Measurements from ENCODE around the gene LRRC27. TPM values are rescaled to one million over a fixed set of nuclear protein-coding genes. Genes with fewer than 3 reads are reported as not detected.

Gene LRRC27
- total RNA-seq (2022; extraction: Qiagen RNA extraction), result 5.2 to 6.5 TPM (median 5.7 TPM) in 5 replicates

DNA sequence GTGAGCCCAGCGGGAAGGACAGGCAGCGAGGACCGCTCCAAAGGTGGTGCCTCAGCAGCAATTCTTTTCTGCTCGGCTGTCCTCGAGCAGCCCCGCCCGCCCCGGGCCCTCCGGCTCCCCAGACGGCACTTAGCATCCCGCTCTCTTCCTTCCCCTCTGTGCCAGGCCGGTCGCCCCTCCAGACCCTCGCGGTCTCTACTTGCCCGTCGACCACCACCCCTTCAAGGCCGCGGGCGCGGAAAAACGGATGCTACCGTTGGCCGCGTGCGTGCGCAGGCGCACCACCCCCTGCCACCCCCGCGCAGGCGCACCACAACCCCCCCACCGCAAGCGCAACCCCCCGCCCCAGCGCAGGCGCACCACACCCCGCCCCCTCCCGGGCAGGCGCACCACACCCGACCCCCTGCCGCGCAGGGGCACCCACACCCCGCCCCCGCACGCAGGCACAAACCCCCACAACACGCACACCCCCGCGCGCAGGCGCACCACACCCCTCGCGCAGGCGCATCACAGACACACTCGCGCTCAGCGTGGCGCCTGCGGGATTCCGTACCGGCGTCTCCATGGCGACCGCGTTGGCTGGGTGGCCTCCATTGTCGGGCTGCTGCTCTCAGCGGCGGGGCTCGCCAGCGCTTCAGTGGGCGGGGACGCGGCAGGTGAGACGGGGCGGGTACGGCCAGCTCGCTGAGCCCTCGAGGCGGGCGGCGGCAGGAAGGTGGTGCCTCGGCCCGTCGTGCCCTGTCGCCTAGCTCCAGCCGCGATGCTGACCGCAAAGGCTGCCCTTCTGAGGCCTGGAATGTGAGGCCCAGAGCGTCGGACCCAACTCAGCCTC, at the start of gene LRRC27:
TSS of gene LRRC27 (plus strand) at position 593 of the 832 bp plus-strand sequence. CDS start 1,332 bp downstream, outside the sequence.

DNA sequence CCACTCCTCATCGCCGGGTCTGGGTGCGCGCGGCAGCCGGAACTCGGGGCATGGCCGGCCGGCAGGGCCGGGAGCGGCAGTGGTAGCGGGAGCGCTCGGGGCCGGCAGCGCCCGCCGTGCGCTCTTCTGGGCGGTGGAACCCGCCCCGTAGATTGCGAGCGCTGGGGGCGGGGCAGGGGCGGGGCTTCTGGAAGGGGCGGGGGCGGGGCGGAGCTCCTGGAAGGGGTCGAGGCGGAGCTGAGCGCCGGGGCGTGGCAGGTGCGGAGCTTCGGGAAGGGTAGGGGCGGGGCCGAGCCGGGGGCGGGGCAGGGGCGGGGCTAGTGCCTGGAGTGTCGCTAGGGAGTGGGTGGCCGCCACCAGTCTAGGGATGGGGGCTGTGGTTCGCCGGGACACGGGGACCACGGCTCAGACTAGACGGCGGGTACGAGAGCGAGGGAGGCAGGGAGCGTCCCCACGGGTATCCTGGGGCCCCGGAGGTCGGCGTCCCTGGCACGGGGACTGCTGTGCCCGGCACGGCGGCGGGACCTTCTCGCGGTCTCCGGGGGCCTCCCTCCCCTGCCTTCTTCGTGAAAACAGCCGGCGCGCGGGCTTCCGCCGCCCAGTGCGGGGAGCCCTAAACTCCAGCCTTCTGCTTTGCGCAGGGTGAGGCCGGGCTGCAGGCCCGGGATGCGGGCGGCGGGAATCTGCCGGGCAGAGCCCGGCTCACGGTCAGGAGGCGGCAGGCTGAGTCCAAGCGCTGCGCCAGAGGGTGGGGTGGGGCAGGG, 24.0 kb upstream of the LRRC27 start, which contains the start of gene STK32C:
TSS of gene STK32C (minus strand) at position 128 of the 764 bp plus-strand sequence. CDS start at position 11, 117 bp downstream.

DNA sequence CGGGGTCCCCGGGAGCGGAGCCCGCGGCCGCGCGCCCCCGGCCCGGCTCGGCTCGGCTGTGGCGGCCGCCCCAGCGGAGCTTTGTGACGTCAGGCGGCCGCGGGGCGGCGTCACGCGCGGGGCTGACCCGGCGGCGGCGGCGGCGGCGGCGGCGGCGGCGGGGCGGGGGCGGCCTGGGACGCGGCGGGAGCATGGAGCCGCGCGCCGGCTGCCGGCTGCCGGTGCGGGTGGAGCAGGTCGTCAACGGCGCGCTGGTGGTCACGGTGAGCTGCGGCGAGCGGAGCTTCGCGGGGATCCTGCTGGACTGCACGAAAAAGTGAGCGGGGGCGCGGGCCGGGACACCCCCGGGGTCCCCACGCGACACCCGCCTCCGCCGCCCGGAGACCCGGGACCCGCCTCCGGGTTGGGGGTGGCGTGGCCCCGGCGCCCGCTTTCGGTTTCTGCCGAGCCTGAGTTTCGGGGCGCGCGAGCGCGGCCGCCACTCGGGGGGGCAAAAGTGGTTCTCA, 65.1 kb downstream of the LRRC27 start, which contains the start of gene PWWP2B:
TSS of gene PWWP2B (plus strand) at position 165 of the 506 bp plus-strand sequence. CDS start at position 192, 27 bp downstream.

Other genes with a start within 250 kb of the LRRC27 start
- 16.8 to 20.1 TPM (median 19.7 TPM) in 5 replicates for gene DPYSL4, start 145.2 kb upstream of the LRRC27 start, total RNA-seq (2022; extraction: Qiagen RNA extraction)
- gene STK32C, start 24.2 kb upstream of the LRRC27 start, total RNA-seq (2022; extraction: Qiagen RNA extraction), result 36.4 to 49.0 TPM (median 44.8 TPM) in 5 replicates
- 12.2 to 17.8 TPM (median 16.3 TPM) in 5 replicates for gene PWWP2B, start 65.0 kb downstream of the LRRC27 start, total RNA-seq (2022; extraction: Qiagen RNA extraction)
- gene INPP5A, start 205.6 kb downstream of the LRRC27 start, total RNA-seq (2022; extraction: Qiagen RNA extraction), result 12.3 to 14.1 TPM (median 12.8 TPM) in 5 replicates

All from A549 treated with Hydrocortisone at 1 μM for 4 hours (cell line).